H1 (cell line): Measurements from ENCODE around the gene SPINK5. TPM values are rescaled to one million over a fixed set of nuclear protein-coding genes. Genes with fewer than 3 reads are reported as not detected.

ENCODE experiments used
- CTCF ChIA-PET: fragments of 300-600 bp; sonication (Branson Sonifier 250); formaldehyde crosslinking; loops from one replicate; lab custom pipeline; 2021; ENCODE audit not compliant: partially characterized antibody; lab: Charles Lee
- POLR2A ChIA-PET: fragments of 300-600 bp; sonication (Branson Sonifier 250); formaldehyde crosslinking; loops from one replicate; lab custom pipeline; 2021; ENCODE audit warnings: inconsistent platforms; ENCODE audit not compliant: partially characterized antibody; lab: Charles Lee
- DNase-seq, 2 experiments: peaks; one replicate each; pipeline versions ENCODE4 v3.0.0 to v3.0.0-alpha.2; 2010 to 2022; ENCODE audit warnings: low spot score in 2 of 2, low read depth in 1 of 2, mixed read lengths in 1 of 2
- FAIRE-seq: peaks from 2 replicates; lab custom pipeline; 2011; peaks lifted over from hg19 to GRCh38; lab: Jason Lieb, UNC
- H2AFZ ChIP-seq: 2 replicates; pipeline ENCODE4 v1.8.1; 2012; ENCODE audit warnings: low read length, inconsistent platforms
- H2AK5ac ChIP-seq: 2 replicates; pipeline ENCODE4 v1.6.1; 2013; ENCODE audit warnings: low read depth, low read length
- H2BK120ac ChIP-seq: replicated peaks from 2 replicates; pipeline ENCODE3; 2013; ENCODE audit warnings: low read depth, low read length, inconsistent platforms
- H2BK12ac ChIP-seq: 2 replicates; pipeline ENCODE4 v1.6.1; 2013; ENCODE audit warnings: low read depth, low read length
- H2BK15ac ChIP-seq: 2 replicates; pipeline ENCODE4 v1.6.1; 2013; ENCODE audit warnings: low read length
- H2BK20ac ChIP-seq: 2 replicates; pipeline ENCODE4 v1.6.1; 2013; ENCODE audit warnings: low read length
- H2BK5ac ChIP-seq: 2 replicates; pipeline ENCODE4 v1.6.1; 2013; ENCODE audit warnings: low read depth, low read length
- H3K14ac ChIP-seq: 2 replicates; pipeline ENCODE4 v1.6.1; 2013; ENCODE audit warnings: inconsistent platforms; ENCODE audit not compliant: insufficient read length
- H3K18ac ChIP-seq: 2 replicates; pipeline ENCODE4 v1.6.1; 2013; ENCODE audit warnings: low read length; ENCODE audit errors: extremely low read depth
- H3K23ac ChIP-seq: 2 replicates; pipeline ENCODE4 v1.6.1; 2013; ENCODE audit warnings: inconsistent platforms; ENCODE audit not compliant: insufficient read length
- H3K23me2 ChIP-seq: 2 replicates; pipeline ENCODE4 v1.6.1; 2013; ENCODE audit warnings: low read depth, low read length
- H3K27ac ChIP-seq: 2 replicates; pipeline ENCODE4 v1.6.1; 2011; ENCODE audit warnings: low read depth, low read length, inconsistent platforms
- H3K27me3 ChIP-seq, 4 experiments: replicated peaks in 1 of 4; 1 replicate in 1 of 4; 2 replicates in 3 of 4; pipeline versions ENCODE4 v1.6.1 to v1.8.1; 2011 to 2013; ENCODE audit warnings: low read length in 3 of 4, mild to moderate bottlenecking in 3 of 4, inconsistent platforms in 2 of 4, mixed read lengths in 2 of 4, moderate library complexity in 1 of 4; ENCODE audit not compliant: control insufficient read depth in 3 of 4, insufficient read depth in 3 of 4; ENCODE audit errors: extremely low read depth in 1 of 4
- H3K36me3 ChIP-seq, 4 experiments: 2 replicates each; pipeline versions ENCODE4 v1.6.1 to v1.8.1; 2011 to 2013; ENCODE audit warnings: mild to moderate bottlenecking in 4 of 4, low read length in 3 of 4, moderate library complexity in 2 of 4, control low read depth in 1 of 4, inconsistent platforms in 1 of 4; ENCODE audit not compliant: insufficient read depth in 4 of 4, control insufficient read depth in 2 of 4
- H3K4ac ChIP-seq: replicated peaks from 2 replicates; pipeline ENCODE3; 2013; ENCODE audit warnings: low read length, low read depth, mixed read lengths, inconsistent platforms; ENCODE audit not compliant: insufficient read length
- H3K4me1 ChIP-seq, 4 experiments: replicated peaks in 1 of 4; 1 replicate in 1 of 4; 2 replicates in 3 of 4; pipeline versions ENCODE4 v1.6.1 to v1.8.1; 2011 to 2013; ENCODE audit warnings: low read length in 3 of 4, inconsistent platforms in 2 of 4, mixed read lengths in 1 of 4; ENCODE audit not compliant: insufficient read depth in 4 of 4, control insufficient read depth in 3 of 4
- H3K4me2 ChIP-seq, 2 experiments: 2 replicates each; pipeline versions ENCODE4 v1.6.1 to v1.8.1; 2011 to 2013; ENCODE audit warnings: low read depth in 2 of 2, low read length in 2 of 2, control low read depth in 1 of 2, inconsistent platforms in 1 of 2, mild to moderate bottlenecking in 1 of 2; ENCODE audit not compliant: insufficient read depth in 1 of 2
- H3K4me3 ChIP-seq, 4 experiments: fragments of 200-600, 300-600 bp in 1 of 4; sonication (generic), shearing (Covaris generic), sonication (Bioruptor Twin) in 1 of 4; 2 replicates each; pipeline versions ENCODE4 v1.5.1 to v1.8.1; 2011 to 2016; ENCODE audit warnings: low read length in 4 of 4, low read depth in 3 of 4, control low read depth in 2 of 4, inconsistent platforms in 2 of 4, mild to moderate bottlenecking in 2 of 4, mixed read lengths in 1 of 4, moderate library complexity in 1 of 4; ENCODE audit not compliant: insufficient read depth in 2 of 4; ENCODE audit errors: extremely low read depth in 1 of 4
- H3K56ac ChIP-seq: replicated peaks from 2 replicates; pipeline ENCODE3; 2013; ENCODE audit warnings: low read depth, mild to moderate bottlenecking, mixed read lengths, low read length, inconsistent platforms; ENCODE audit not compliant: insufficient read length
- H3K79me1 ChIP-seq: 2 replicates; pipeline ENCODE4 v1.6.1; 2013; ENCODE audit warnings: low read depth, low read length, control low read depth
- H3K79me2 ChIP-seq, 2 experiments: 2 replicates each; pipeline versions ENCODE4 v1.6.1 to v1.8.1; 2012 to 2013; ENCODE audit warnings: low read length in 2 of 2, mild to moderate bottlenecking in 2 of 2, inconsistent platforms in 1 of 2; ENCODE audit not compliant: insufficient read depth in 2 of 2, control insufficient read depth in 1 of 2
- H3K9ac ChIP-seq, 4 experiments: replicated peaks in 1 of 4; 1 replicate in 1 of 4; 2 replicates in 3 of 4; pipeline versions ENCODE4 v1.6.1 to v1.8.1; 2011 to 2013; ENCODE audit warnings: low read depth in 3 of 4, low read length in 3 of 4, control low read depth in 2 of 4, mild to moderate bottlenecking in 2 of 4, moderate library complexity in 2 of 4, inconsistent platforms in 1 of 4; ENCODE audit errors: extremely low read depth in 1 of 4
- H3K9me3 ChIP-seq, 2 experiments: 2 replicates each; pipeline versions ENCODE4 v1.6.1 to v1.8.1; 2012 to 2013; ENCODE audit warnings: mild to moderate bottlenecking in 2 of 2, moderate library complexity in 2 of 2, control low read depth in 1 of 2, inconsistent platforms in 1 of 2, low read depth in 1 of 2, low read length in 1 of 2, mixed read lengths in 1 of 2; ENCODE audit not compliant: insufficient read depth in 2 of 2
- H4K20me1 ChIP-seq, 2 experiments: replicated peaks in 1 of 2; 2 replicates each; pipeline versions ENCODE3 to v1.8.1; 2011 to 2013; ENCODE audit warnings: inconsistent platforms in 2 of 2, low read length in 2 of 2, mild to moderate bottlenecking in 1 of 2; ENCODE audit not compliant: insufficient read depth in 2 of 2, control insufficient read depth in 1 of 2
- H4K5ac ChIP-seq: 2 replicates; pipeline ENCODE4 v1.6.1; 2013; ENCODE audit warnings: low read length, low read depth, mixed read lengths, inconsistent platforms; ENCODE audit not compliant: insufficient read length
- H4K8ac ChIP-seq: 2 replicates; pipeline ENCODE4 v1.8.0; 2013; ENCODE audit warnings: mild to moderate bottlenecking, moderate library complexity, low read length, inconsistent platforms; ENCODE audit not compliant: insufficient read depth; ENCODE audit errors: extremely low read depth
- H4K91ac ChIP-seq: replicated peaks from 2 replicates; pipeline ENCODE3; 2013; ENCODE audit warnings: low read length, mixed read lengths, inconsistent platforms; ENCODE audit not compliant: insufficient read length
- BRCA1 ChIP-seq: IDR thresholded peaks from 2 replicates; pipeline ENCODE4 v1.6.1; 2012; ENCODE audit warnings: low read depth, low read length, improper control_type of control experiment
- CHD2 ChIP-seq: IDR thresholded peaks from 2 replicates; pipeline ENCODE4 v1.6.1; 2012; ENCODE audit warnings: low read length, improper control_type of control experiment
- KDM4A ChIP-seq: IDR thresholded peaks from one replicate; pipeline ENCODE4 v1.7.1; 2012; ENCODE audit warnings: low read depth, mild to moderate bottlenecking, moderate library complexity, low read length, inconsistent platforms; ENCODE audit not compliant: severe bottlenecking
- NANOG ChIP-seq: IDR thresholded peaks from 2 replicates; pipeline ENCODE4 v1.6.1; 2011; ENCODE audit warnings: low read length, low read depth, mild to moderate bottlenecking, inconsistent platforms; ENCODE audit not compliant: insufficient read depth, poor library complexity, severe bottlenecking
- RBBP5 ChIP-seq: IDR thresholded peaks from 2 replicates; pipeline ENCODE4 v1.7.1; 2012; ENCODE audit warnings: low read depth, mild to moderate bottlenecking, inconsistent platforms, low read length, moderate library complexity, borderline replicate concordance
- RNF2 ChIP-seq: fragments of 200-900, 300-1000 bp; sonication (generic); IDR thresholded peaks from 2 replicates; pipeline ENCODE4 v1.7.1; 2016; ENCODE audit warnings: borderline replicate concordance, low read depth, mild to moderate bottlenecking, antibody characterized with exemption, low read length; ENCODE audit not compliant: poor library complexity, severe bottlenecking; ENCODE audit errors: missing control alignments
- WGBS, 2 experiments: shearing (Covaris generic) in 1 of 2; methylation state at CpG; one replicate each; pipeline versions ENCODE4 v1.1.6 to v1.1.7; 2013 to 2015; ENCODE audit warnings: low lambda C conversion rate in 2 of 2, mixed read lengths in 2 of 2, inconsistent platforms in 1 of 2, low coverage in 1 of 2, missing lambda C conversion rate in 1 of 2; ENCODE audit not compliant: insufficient replicate concordance in 2 of 2, insufficient coverage in 1 of 2, insufficient read length in 1 of 2; ENCODE audit errors: extremely low coverage in 1 of 2, missing lambda C conversion rate in 1 of 2; 5-methylcytosine and 5-hydroxymethylcytosine counted together
- polyA plus RNA-seq, 7 experiments: library from polyadenylated mRNA; depleted of rRNA in 3 of 7; stranded (reverse) in 5 of 7; unstranded in 2 of 7; fragments of >200 nt in 5 of 7; fragments of 200-250 nt in 2 of 7; gene quantifications; 1 replicate in 5 of 7; 2 replicates in 1 of 7; 4 replicates in 1 of 7; pipeline versions ENCODE4 v1.2.1 to v1.2.3, GENCODE V29; 2011 to 2013; ENCODE audit warnings: missing spikeins in 2 of 7, mixed read lengths in 2 of 7
- total RNA-seq: library from RNA; stranded (reverse); fragmentation: NEBNext Ultra II Directional; extraction: Animal tissue kit (Norgen Biotek cat#: 25700); gene quantifications from 2 replicates; pipeline ENCODE4 v1.2.1, GENCODE V29; 2021
- TF ChIP-seq, protein P1 (sequence below): IDR thresholded peaks from 2 replicates; pipeline ENCODE4 v1.6.1; 2011; ENCODE audit warnings: low read length, improper control_type of control experiment

The SPINK5 gene
- total and polyA plus RNA-seq, 2 of the 8 experiments (the other 6 are each of a cell fraction or from before 2014, with no cell fraction given): 1.4 to 2.2 TPM

DNA sequence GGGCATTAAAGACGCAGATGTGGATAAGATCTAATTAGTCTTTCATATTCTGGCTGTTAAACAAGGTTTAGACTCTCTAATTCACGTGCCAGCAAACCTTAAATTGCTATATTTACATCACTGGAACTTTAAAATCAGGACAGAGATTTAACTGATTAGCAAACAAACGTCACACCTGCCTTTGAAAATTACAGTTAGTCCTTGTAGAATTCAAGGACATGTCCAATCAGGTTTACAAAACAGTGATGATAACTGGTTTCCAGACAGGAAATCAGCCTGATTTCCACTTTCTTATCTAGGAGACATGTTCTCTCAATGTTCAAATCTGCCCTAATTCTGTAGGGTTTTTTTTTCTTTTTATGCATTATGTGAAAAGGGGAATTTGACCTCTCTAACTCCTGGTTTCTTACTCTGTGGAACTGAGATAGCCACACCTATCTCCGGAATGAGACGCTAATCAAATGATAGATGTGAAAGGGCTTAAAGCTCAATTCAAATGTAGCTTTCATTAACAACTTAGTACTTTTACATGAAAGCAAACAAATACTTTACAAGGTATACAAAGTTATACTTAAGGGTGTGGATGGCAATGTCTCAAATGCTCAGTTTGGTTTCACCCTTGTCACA is 26.5 kb downstream of the SPINK5 start:
- Histone ChIP-seq H2BK120ac (no peak overlapping the region), H3K9me3 (no peaks in the 10 kb centered on the region), H3K27me3 (no peaks in the 10 kb centered on the region), H2BK15ac (no peak overlapping the region), H3K23ac (no peak overlapping the region), H3K23me2 (no peaks in the 10 kb centered on the region), H3K4me2 (no peak overlapping the region), H3K14ac (no peak overlapping the region), H3K27ac (no peak overlapping the region), H3K18ac (no peak overlapping the region), H3K9ac (no peak overlapping the region), H4K5ac (no peak overlapping the region), H3K79me2 (no peaks in the 10 kb centered on the region), H4K91ac (no peak overlapping the region), H2AK5ac (no peak overlapping the region), H4K8ac (no peak overlapping the region), H2BK20ac (no peak overlapping the region), H3K4me3 (no peak overlapping the region), H2BK12ac (no peak overlapping the region), H3K4me1 (no peaks in the 10 kb centered on the region), H2BK5ac (no peak overlapping the region), H3K56ac (no peak overlapping the region), H3K4ac (no peak overlapping the region), H3K79me1 (no peaks in the 10 kb centered on the region), H3K36me3 (peaks cover 0 to 15% (median 1%) of the 10 kb centered on the region in 4 experiments; a peak in 4 of 8 replicates), H4K20me1 (no peaks in the 10 kb centered on the region), H2AFZ (no peak overlapping the region)
- CTCF ChIA-PET: interaction anchor here (1.1 kb wide), 1 partner anchor 49 kb away, joined by 3 read pairs; no protein-coding TSS in a partner anchor
- no peak for FAIRE-seq
- DNase-seq: no peak
- POLR2A ChIA-PET: no interaction called here
- 89% methylated on average over 5 of the region's 5 CpGs; no CpG with 5 or more reads in 1 of the 2 experiments for WGBS, 2 experiments
- TF ChIP-seq CHD2: no peak
- TF ChIP-seq KDM4A: no peak
- no peak for TF ChIP-seq BRCA1
- no peak for TF ChIP-seq RNF2
- TF ChIP-seq, protein P1, sequence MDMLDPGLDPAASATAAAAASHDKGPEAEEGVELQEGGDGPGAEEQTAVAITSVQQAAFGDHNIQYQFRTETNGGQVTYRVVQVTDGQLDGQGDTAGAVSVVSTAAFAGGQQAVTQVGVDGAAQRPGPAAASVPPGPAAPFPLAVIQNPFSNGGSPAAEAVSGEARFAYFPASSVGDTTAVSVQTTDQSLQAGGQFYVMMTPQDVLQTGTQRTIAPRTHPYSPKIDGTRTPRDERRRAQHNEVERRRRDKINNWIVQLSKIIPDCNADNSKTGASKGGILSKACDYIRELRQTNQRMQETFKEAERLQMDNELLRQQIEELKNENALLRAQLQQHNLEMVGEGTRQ: no peak
- no peak for TF ChIP-seq NANOG
- no peak for TF ChIP-seq RBBP5
